Left lung (tissue), 10 donors: ENCODE data around the gene SLC24A3. TPM values are rescaled to one million over a fixed set of nuclear protein-coding genes. Genes with fewer than 3 reads are reported as not detected.

Experiments used
- ATAC-seq: fragments of 200-7000 bp; cut with Tn5 transposase; one replicate; pipeline ENCODE4 v1.9.1; 2020; ENCODE audit warnings: moderate library complexity
- DNase-seq, 4 donors: peaks; one replicate each; pipeline ENCODE4 v3.0.0-alpha.2; 2013 to 2020
- H3K27ac ChIP-seq, 2 donors: fragments of 200-600 bp; sonication (generic) in 1 of 2; one replicate each; pipeline versions ENCODE4 v1.5.0 to v1.8.0; 2020 to 2021
- H3K27me3 ChIP-seq, 2 donors: fragments of 200-600 bp; sonication (generic) in 1 of 2; one replicate each; pipeline versions ENCODE4 v1.5.0 to v1.8.0; 2020 to 2021
- H3K36me3 ChIP-seq, 2 donors: fragments of 200-600 bp; sonication (generic) in 1 of 2; one replicate each; pipeline versions ENCODE4 v1.5.0 to v1.8.0; 2020 to 2021
- H3K4me1 ChIP-seq, 2 donors: fragments of 200-600 bp; one replicate each; pipeline ENCODE4 v1.8.0; 2021
- H3K4me3 ChIP-seq, 2 donors: fragments of 200-600 bp; sonication (generic) in 1 of 2; one replicate each; pipeline versions ENCODE4 v1.5.0 to v1.8.0; 2020 to 2021; ENCODE audit warnings: mild to moderate bottlenecking in 1 of 2
- H3K9me3 ChIP-seq, 2 donors: fragments of 200-600 bp; sonication (generic) in 1 of 2; one replicate each; pipeline versions ENCODE4 v1.5.0 to v1.8.0; 2020 to 2021
- intact Hi-C, 2 donors: fragments of 100-400 bp; cut with DNase I; formaldehyde crosslinking; loops; one replicate each; pipeline versions ENCODE4 v1.11.2 to v1.14.2; 2022
- polyA plus RNA-seq, 6 donors: library from polyadenylated mRNA; unstranded; fragments of 120-200 nt; gene quantifications; one replicate each; pipeline ENCODE4 v1.2.1, GENCODE V29; 2013; ENCODE audit not compliant: insufficient read length in 6 of 6
- total RNA-seq, 2 donors: library from RNA; stranded (reverse); fragmentation: NEBNext Ultra II Directional; extraction: Animal tissue kit (Norgen Biotek cat#: 25700); gene quantifications; one replicate each; pipeline ENCODE4 v1.2.1, GENCODE V29; 2021
- TF ChIP-seq, protein P1 (sequence below), 2 donors: fragments of 200-600 bp; sonication (generic) in 1 of 2; IDR thresholded peaks; one replicate each; pipeline versions ENCODE4 v1.5.0 to v1.8.0; 2021; ENCODE audit warnings: antibody characterized with exemption in 2 of 2
- donor health status: DM: no; HTN: yes; CAD: no.
- donor health status: DM: no; HTN: no; CAD: no.

Gene SLC24A3
- total and polyA plus RNA-seq, 8 donors: 4.4 to 8.7 (median 6.6) TPM

DNA sequence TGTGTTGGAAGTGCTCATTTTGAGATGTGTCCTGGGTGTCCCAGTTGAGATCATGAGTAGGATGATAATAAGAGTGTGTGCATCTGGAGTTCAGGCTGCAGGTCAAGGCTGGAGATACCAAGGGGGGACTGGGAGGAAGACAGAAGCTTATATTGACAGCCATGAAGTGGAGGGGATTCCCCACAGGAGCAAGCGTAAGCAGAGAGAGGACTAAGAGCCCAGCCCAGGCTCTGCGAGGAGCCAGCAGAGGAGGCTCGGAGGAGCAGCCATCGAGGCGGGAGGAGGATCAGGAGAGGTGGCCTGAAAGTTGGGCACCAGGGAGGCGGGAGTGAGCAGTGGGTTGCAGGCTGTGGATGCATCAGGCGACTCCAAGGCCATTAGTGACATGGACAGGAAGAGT is 116.2 kb downstream of the SLC24A3 start:
- TF ChIP-seq, protein P1, sequence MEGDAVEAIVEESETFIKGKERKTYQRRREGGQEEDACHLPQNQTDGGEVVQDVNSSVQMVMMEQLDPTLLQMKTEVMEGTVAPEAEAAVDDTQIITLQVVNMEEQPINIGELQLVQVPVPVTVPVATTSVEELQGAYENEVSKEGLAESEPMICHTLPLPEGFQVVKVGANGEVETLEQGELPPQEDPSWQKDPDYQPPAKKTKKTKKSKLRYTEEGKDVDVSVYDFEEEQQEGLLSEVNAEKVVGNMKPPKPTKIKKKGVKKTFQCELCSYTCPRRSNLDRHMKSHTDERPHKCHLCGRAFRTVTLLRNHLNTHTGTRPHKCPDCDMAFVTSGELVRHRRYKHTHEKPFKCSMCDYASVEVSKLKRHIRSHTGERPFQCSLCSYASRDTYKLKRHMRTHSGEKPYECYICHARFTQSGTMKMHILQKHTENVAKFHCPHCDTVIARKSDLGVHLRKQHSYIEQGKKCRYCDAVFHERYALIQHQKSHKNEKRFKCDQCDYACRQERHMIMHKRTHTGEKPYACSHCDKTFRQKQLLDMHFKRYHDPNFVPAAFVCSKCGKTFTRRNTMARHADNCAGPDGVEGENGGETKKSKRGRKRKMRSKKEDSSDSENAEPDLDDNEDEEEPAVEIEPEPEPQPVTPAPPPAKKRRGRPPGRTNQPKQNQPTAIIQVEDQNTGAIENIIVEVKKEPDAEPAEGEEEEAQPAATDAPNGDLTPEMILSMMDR (IDR thresholded peaks at IDR 0.05): no peak
- Histone ChIP-seq H3K9me3 (no peaks in the 10 kb centered on the region), H3K27ac (no peak overlapping the region), H3K4me1 (no peaks in the 10 kb centered on the region), H3K4me3 (no peak overlapping the region), H3K27me3 (no peaks in the 10 kb centered on the region), H3K36me3 (no peaks in the 10 kb centered on the region)
- DNase-seq (no peak), ATAC-seq (no peak)
- intact Hi-C loops: no loop called here

DNA sequence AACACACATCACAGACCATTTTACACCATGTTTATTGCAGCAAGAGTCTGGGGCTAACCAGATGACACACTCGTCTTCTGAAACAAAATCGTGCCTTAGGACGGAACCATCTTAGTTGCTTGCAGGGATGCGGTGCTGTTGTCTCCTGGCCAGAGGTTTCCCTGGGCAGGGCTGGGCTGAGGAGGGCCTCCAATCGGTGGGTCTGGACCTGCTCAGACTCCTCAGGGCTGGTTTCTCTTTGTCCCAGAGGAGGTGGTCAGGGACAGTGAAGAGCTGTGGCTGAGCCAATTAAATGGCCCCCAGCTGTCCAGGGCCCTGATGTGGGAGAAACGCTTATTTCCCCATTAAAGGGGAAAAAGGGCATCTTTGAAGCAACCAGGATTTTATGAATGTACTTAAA is 117.6 kb downstream of the SLC24A3 start:
- intact Hi-C loops: no loop called here
- H3K4me1 ChIP-seq: no peaks in the 10 kb centered on the region
- DNase-seq (no peak), ATAC-seq (no peak)
- TF ChIP-seq, protein P1 (IDR thresholded peaks at IDR 0.05): no peak
- no peak overlapping the region for H3K27ac ChIP-seq
- no peak overlapping the region for H3K4me3 ChIP-seq
- H3K9me3 ChIP-seq: no peaks in the 10 kb centered on the region
- H3K36me3 ChIP-seq: no peaks in the 10 kb centered on the region
- H3K27me3 ChIP-seq: no peaks in the 10 kb centered on the region

DNA sequence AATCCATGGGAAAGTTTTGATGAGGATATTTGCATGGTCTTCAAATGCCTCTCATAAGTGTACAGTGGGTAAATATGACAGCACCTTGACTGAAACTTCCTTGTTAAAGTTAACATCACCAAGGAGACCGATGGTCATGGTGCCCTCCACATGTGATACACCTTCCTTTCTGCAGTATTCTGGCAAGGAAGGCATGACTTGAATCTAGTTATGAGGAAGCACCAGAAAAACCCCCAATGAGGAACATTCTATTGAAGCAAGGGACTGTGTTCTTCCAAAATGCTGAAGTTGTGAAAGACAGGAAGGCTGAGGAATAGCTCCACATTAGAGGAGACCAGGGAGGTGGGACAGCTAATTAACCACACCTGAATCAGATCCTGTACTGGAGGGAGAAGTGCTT is 118.3 kb downstream of the SLC24A3 start:
- DNase-seq (no peak), ATAC-seq (no peak)
- no peak overlapping the region for H3K4me3 ChIP-seq
- no peak overlapping the region for H3K27ac ChIP-seq
- H3K9me3 ChIP-seq: no peaks in the 10 kb centered on the region
- no peaks in the 10 kb centered on the region for H3K27me3 ChIP-seq
- no peaks in the 10 kb centered on the region for H3K4me1 ChIP-seq
- TF ChIP-seq, protein P1 (IDR thresholded peaks at IDR 0.05): no peak
- no peaks in the 10 kb centered on the region for H3K36me3 ChIP-seq
- intact Hi-C loops: no loop called here

DNA sequence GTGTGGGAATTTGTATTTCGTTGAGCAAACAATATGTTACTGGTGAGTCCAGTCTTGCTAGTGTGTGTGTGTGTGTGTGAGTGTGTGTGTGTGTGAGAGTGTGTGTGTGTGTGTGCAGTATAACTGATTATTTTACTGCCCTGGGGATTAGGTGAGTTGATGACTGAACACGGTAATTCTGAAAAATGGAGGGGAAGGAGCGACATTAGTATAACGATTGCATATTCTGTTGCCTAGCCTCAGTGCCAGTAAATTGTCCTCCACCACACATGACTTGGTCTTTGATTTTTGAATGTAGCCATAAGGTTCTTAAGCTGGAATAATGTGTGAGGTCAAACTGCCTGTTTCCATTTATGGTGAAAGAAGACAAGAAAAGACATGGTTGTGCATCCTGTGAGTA is 121.1 kb downstream of the SLC24A3 start:
- TF ChIP-seq, protein P1 (IDR thresholded peaks at IDR 0.05): no peak
- Histone ChIP-seq H3K4me1 (no peaks in the 10 kb centered on the region), H3K27me3 (no peaks in the 10 kb centered on the region), H3K9me3 (no peaks in the 10 kb centered on the region), H3K4me3 (no peak overlapping the region), H3K36me3 (no peaks in the 10 kb centered on the region), H3K27ac (no peak overlapping the region)
- ATAC-seq (no peak), DNase-seq (no peak)
- intact Hi-C loops: no loop called here

DNA sequence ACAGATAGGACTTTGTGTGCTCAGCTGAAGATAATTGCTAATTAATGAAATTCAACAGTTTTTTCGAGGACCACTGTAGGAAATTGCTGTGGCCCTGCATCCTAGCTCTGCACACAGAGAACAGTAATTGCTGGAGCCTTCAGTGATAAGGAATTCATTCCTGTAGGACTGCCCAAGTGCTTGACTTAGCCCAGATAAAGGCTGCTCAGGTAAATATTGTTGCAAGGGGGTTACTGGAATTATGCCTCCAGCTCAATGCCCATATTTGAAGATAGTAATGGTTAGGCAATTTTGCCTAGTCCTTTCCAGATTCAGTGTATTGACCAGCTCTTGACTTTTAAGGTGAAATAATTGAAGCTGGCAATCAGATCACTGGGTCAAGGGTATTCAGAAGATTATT is 122.9 kb downstream of the SLC24A3 start:
- H3K36me3 ChIP-seq: no peaks in the 10 kb centered on the region
- no peak overlapping the region for H3K27ac ChIP-seq
- TF ChIP-seq, protein P1 (IDR thresholded peaks at IDR 0.05): no peak
- intact Hi-C loops: no loop called here
- no peaks in the 10 kb centered on the region for H3K4me1 ChIP-seq
- peak; percentile 77 for ATAC-seq
- no peaks in the 10 kb centered on the region for H3K9me3 ChIP-seq
- DNase-seq: no peak
- no peak overlapping the region for H3K4me3 ChIP-seq
- H3K27me3 ChIP-seq: no peaks in the 10 kb centered on the region
